Nephron progenitor cell (in vitro differentiated cells): Measurements from ENCODE around the gene SLPI.

Experiments
- DNase-seq: peaks from one replicate; pipeline ENCODE4 v3.0.0; 2021
- H3K27ac Mint-ChIP-seq: 2 replicates; pipeline ENCODE4 v1.8.0; 2021; ENCODE audit warnings: mild to moderate bottlenecking, moderate library complexity, mixed read lengths
- H3K27me3 Mint-ChIP-seq: 2 replicates; pipeline ENCODE4 v1.8.0; 2021; ENCODE audit warnings: mild to moderate bottlenecking, low read depth, mixed read lengths; ENCODE audit not compliant: poor library complexity
- H3K36me3 Mint-ChIP-seq: 2 replicates; pipeline ENCODE4 v1.8.0; 2021; ENCODE audit warnings: low read depth, mixed read lengths
- H3K4me1 Mint-ChIP-seq: 2 replicates; pipeline ENCODE4 v1.8.0; 2021; ENCODE audit warnings: mixed read lengths
- H3K4me3 Mint-ChIP-seq: 2 replicates; pipeline ENCODE4 v1.8.0; 2021; ENCODE audit warnings: mild to moderate bottlenecking, moderate library complexity, mixed read lengths
- H3K9me3 Mint-ChIP-seq: 2 replicates; pipeline ENCODE4 v1.8.0; 2021; ENCODE audit warnings: mild to moderate bottlenecking, moderate library complexity, mixed read lengths
- CTCF ChIP-seq: fragments of 200-600 bp; sonication (generic); IDR thresholded peaks from 2 replicates; pipeline ENCODE4 v1.5.0; 2021; ENCODE audit warnings: antibody characterized with exemption

Gene SLPI

GRCh38 chr20:45246109-45246508 lies 8.3 kb downstream of the SLPI start:
- Mint-ChIP-seq H3K4me1 (peaks cover 17% of the 10 kb centered on the region), H3K4me3 (no peak overlapping the region), H3K36me3 (no peaks in the 10 kb centered on the region), H3K27me3 (peaks cover 65% of the 10 kb centered on the region), H3K27ac (no peak overlapping the region), H3K9me3 (no peaks in the 10 kb centered on the region)
- no peak for DNase-seq
- TF ChIP-seq CTCF = no peak

- no peak overlapping the region for H3K27ac Mint-ChIP-seq
- H3K4me3 Mint-ChIP-seq = no peak overlapping the region
- no peak for DNase-seq
Measured at GRCh38 chr20:45238139-45238538, 16.2 kb downstream of the SLPI start.

GRCh38 chr20:45235995-45236394 lies 18.4 kb downstream of the SLPI start:
- no peak for TF ChIP-seq CTCF

More at GRCh38 chr20:45238139-45238538, 16.2 kb downstream of the SLPI start:
- H3K36me3 Mint-ChIP-seq = no peaks in the 10 kb centered on the region
- TF ChIP-seq CTCF = no peak
- peaks cover 18% of the 10 kb centered on the region for H3K9me3 Mint-ChIP-seq
- H3K4me1 Mint-ChIP-seq = no peaks in the 10 kb centered on the region
- H3K27me3 Mint-ChIP-seq = peaks cover 47% of the 10 kb centered on the region

GRCh38 chr20:45230631-45231030 lies 23.7 kb downstream of the SLPI start:
- H3K4me1 Mint-ChIP-seq = no peaks in the 10 kb centered on the region
- DNase-seq = no peak
- no peak overlapping the region for H3K4me3 Mint-ChIP-seq
- no peak overlapping the region for H3K27ac Mint-ChIP-seq
- peaks cover 14% of the 10 kb centered on the region for H3K9me3 Mint-ChIP-seq
- H3K27me3 Mint-ChIP-seq = peaks cover 57% of the 10 kb centered on the region
- TF ChIP-seq CTCF = no peak
- no peaks in the 10 kb centered on the region for H3K36me3 Mint-ChIP-seq

More at GRCh38 chr20:45235995-45236394, 18.4 kb downstream of the SLPI start:
- Mint-ChIP-seq H3K4me3 (no peak overlapping the region), H3K27me3 (peaks cover 46% of the 10 kb centered on the region), H3K4me1 (no peaks in the 10 kb centered on the region), H3K9me3 (peaks cover 18% of the 10 kb centered on the region), H3K36me3 (no peaks in the 10 kb centered on the region), H3K27ac (no peak overlapping the region)
- DNase-seq = no peak

GRCh38 chr20:45229264-45230056 lies 24.9 kb downstream of the SLPI start:
- H3K4me3 Mint-ChIP-seq = no peak overlapping the region
- H3K27me3 Mint-ChIP-seq = peaks cover 62% of the 10 kb centered on the region
- no peak for TF ChIP-seq CTCF
- H3K27ac Mint-ChIP-seq = no peak overlapping the region
- no peak for DNase-seq
- H3K36me3 Mint-ChIP-seq = no peaks in the 10 kb centered on the region
- peaks cover 6% of the 10 kb centered on the region for H3K9me3 Mint-ChIP-seq
- H3K4me1 Mint-ChIP-seq = no peaks in the 10 kb centered on the region

GRCh38 chr20:45226287-45226686 lies 28.1 kb downstream of the SLPI start:
- Mint-ChIP-seq H3K4me1 (no peaks in the 10 kb centered on the region), H3K27ac (no peak overlapping the region), H3K4me3 (no peak overlapping the region), H3K36me3 (no peaks in the 10 kb centered on the region), H3K9me3 (no peaks in the 10 kb centered on the region), H3K27me3 (peaks cover 58% of the 10 kb centered on the region)
- DNase-seq = no peak
- TF ChIP-seq CTCF = no peak
